HepG2 (cell line): Measurements from ENCODE around the gene P4HA3. TPM values are rescaled to one million over a fixed set of nuclear protein-coding genes. Genes with fewer than 3 reads are reported as not detected.

Source experiments
- ATAC-seq: fragments of 200-7000 bp; cut with Tn5 transposase; 3 replicates; pipeline ENCODE4 v1.9.1; 2020; ENCODE audit warnings: mild to moderate bottlenecking, moderate library complexity
- BruUV-seq: library from RNA; stranded (reverse); fragments of 400-500 nt; replicated peaks from 2 replicates; lab custom pipeline; 2021; lab: Mats Ljungman, UMichigan
- CTCF ChIA-PET: fragments of 300-600 bp; formaldehyde crosslinking; extraction: SDS; loops from one replicate; lab custom pipeline; 2021; ENCODE audit warnings: low total read pairs, inconsistent platforms, low intra/inter-chr PET ratio; lab: Yijun Ruan, JAX
- POLR2A ChIA-PET: fragments of 350-600 bp; sonication (Branson Sonifier 250); formaldehyde crosslinking; loops from one replicate; lab custom pipeline; 2020; ENCODE audit warnings: antibody characterized with exemption, inconsistent platforms; lab: Yijun Ruan, JAX
- DNase-seq: peaks from one replicate; pipeline ENCODE4 v3.0.0-alpha.2; 2015; ENCODE audit warnings: low spot score
- FAIRE-seq: peaks from 3 replicates; lab custom pipeline; 2011; peaks lifted over from hg19 to GRCh38; lab: Jason Lieb, UNC
- H2AFZ ChIP-seq: one replicate; pipeline ENCODE4 v1.6.1; 2011; ENCODE audit warnings: low read length, inconsistent platforms
- H3K27ac ChIP-seq: fragments of 300-600 bp; 3 replicates; pipeline ENCODE4 v1.8.0; 2011; ENCODE audit warnings: mixed run types, mild to moderate bottlenecking, mixed read lengths, low read length, inconsistent platforms; ENCODE audit not compliant: insufficient read depth; ENCODE audit errors: extremely low read length
- H3K27me3 ChIP-seq, 2 experiments: fragments of 200-600 bp in 1 of 2; 2 replicates in 1 of 2; 3 replicates in 1 of 2; pipeline versions ENCODE4 v1.6.0 to v1.8.0; 2011; ENCODE audit warnings: low read length in 2 of 2, mild to moderate bottlenecking in 2 of 2, moderate library complexity in 2 of 2, inconsistent platforms in 1 of 2; ENCODE audit not compliant: insufficient read depth in 2 of 2, control insufficient read depth in 1 of 2
- H3K36me3 ChIP-seq, 2 experiments: fragments of 200-600 bp in 1 of 2; replicated peaks in 1 of 2; 2 replicates in 1 of 2; 3 replicates in 1 of 2; pipeline versions ENCODE4 v1.5.1 to v1.8.0; 2011; ENCODE audit warnings: low read length in 2 of 2, inconsistent platforms in 1 of 2; ENCODE audit not compliant: insufficient read depth in 2 of 2, control insufficient read depth in 1 of 2
- H3K4me1 ChIP-seq: 2 replicates; pipeline ENCODE4 v1.5.1; 2012; ENCODE audit warnings: low read length, inconsistent platforms; ENCODE audit not compliant: insufficient read depth
- H3K4me2 ChIP-seq: 2 replicates; pipeline ENCODE4 v1.6.0; 2011; ENCODE audit warnings: low read depth, low read length, inconsistent platforms
- H3K4me3 ChIP-seq, 3 experiments: fragments of 200-600 bp in 1 of 3; sonication (generic), shearing (Covaris generic) in 1 of 3; replicated peaks in 1 of 3; 2 replicates each; pipeline ENCODE4 v1.5.1; 2011 to 2016; ENCODE audit warnings: low read length in 3 of 3, inconsistent platforms in 2 of 3, low read depth in 2 of 3, mild to moderate bottlenecking in 2 of 3, control low read depth in 1 of 3, mixed read lengths in 1 of 3; ENCODE audit not compliant: insufficient read depth in 1 of 3
- H3K79me2 ChIP-seq: one replicate; pipeline ENCODE4 v1.6.1; 2011; ENCODE audit warnings: low read length, inconsistent platforms; ENCODE audit not compliant: insufficient read depth
- H3K9ac ChIP-seq: 2 replicates; pipeline ENCODE4 v1.6.0; 2011; ENCODE audit warnings: mild to moderate bottlenecking, low read depth, low read length, inconsistent platforms; ENCODE audit not compliant: insufficient read depth
- H3K9me3 ChIP-seq: 2 replicates; pipeline ENCODE4 v1.5.1; 2012; ENCODE audit warnings: mild to moderate bottlenecking, low read length
- H4K20me1 ChIP-seq: 2 replicates; pipeline ENCODE4 v1.6.0; 2011; ENCODE audit warnings: inconsistent platforms, mild to moderate bottlenecking, low read length, moderate library complexity; ENCODE audit not compliant: insufficient read depth
- FOXC1 ChIP-seq: sonication (generic); formaldehyde crosslinking; IDR thresholded peaks from 2 replicates; pipeline ENCODE4 v1.8.0; 2022; ENCODE audit warnings: mild to moderate bottlenecking, missing genetic modification reagents, borderline replicate concordance
- HMG20B ChIP-seq: conservative IDR thresholded peaks from 2 replicates; pipeline ENCODE4 v1.6.1; 2016; ENCODE audit warnings: missing genetic modification reagents, missing compliant biosample characterization
- MAF1 ChIP-seq: sonication (generic); formaldehyde crosslinking; IDR thresholded peaks from 2 replicates; pipeline ENCODE4 v1.5.0; 2020; ENCODE audit warnings: missing genetic modification reagents, borderline replicate concordance
- MYPOP ChIP-seq: sonication (generic); formaldehyde crosslinking; IDR thresholded peaks from 2 replicates; pipeline ENCODE4 v1.8.1; 2023; ENCODE audit warnings: mild to moderate bottlenecking, moderate library complexity, missing genetic modification reagents
- PBX3 ChIP-seq: sonication (generic); formaldehyde crosslinking; IDR thresholded peaks from 2 replicates; pipeline ENCODE4 v1.8.1; 2023; ENCODE audit warnings: missing genetic modification reagents, inconsistent platforms, borderline replicate concordance
- SNRNP70 ChIP-seq: fragments of 200-400 bp; formaldehyde crosslinking; IDR thresholded peaks from 2 replicates; pipeline ENCODE4 v1.6.1; 2017; ENCODE audit warnings: mild to moderate bottlenecking, low read depth, low read length, moderate library complexity
- XRCC5 ChIP-seq: fragments of 200-400 bp; formaldehyde crosslinking; optimal IDR thresholded peaks from 2 replicates; pipeline ENCODE3; 2017; ENCODE audit warnings: mild to moderate bottlenecking, low read length
- ZNF501 ChIP-seq: sonication (generic); formaldehyde crosslinking; IDR thresholded peaks from 2 replicates; pipeline ENCODE4 v1.5.1; 2020; ENCODE audit warnings: mild to moderate bottlenecking, moderate library complexity, missing genetic modification reagents
- ZNF547 ChIP-seq: sonication (generic); formaldehyde crosslinking; IDR thresholded peaks from 2 replicates; pipeline ENCODE4 v1.5.1; 2020; ENCODE audit warnings: mild to moderate bottlenecking, missing genetic modification reagents
- WGBS: methylation state at CpG from one replicate; pipeline ENCODE4 v1.1.6; 2017; ENCODE audit warnings: low lambda C conversion rate; 5-methylcytosine and 5-hydroxymethylcytosine counted together
- in situ Hi-C: cut with HindIII; loops from 2 replicates; pipeline ENCODE4 v1.10.0; 2017; ENCODE audit warnings: low pct_unique_long_range_greater_than_20kb; ENCODE audit not compliant: extremely low pct_ligation_motif_present
- intact Hi-C: fragments of 100-400 bp; cut with micrococcal nuclease; formaldehyde crosslinking; loops from one replicate; pipeline ENCODE4 v1.10.0; 2022; ENCODE audit not compliant: unreplicated experiment
- polyA plus RNA-seq, 8 experiments: library from polyadenylated mRNA; depleted of rRNA in 3 of 8; stranded (reverse) in 7 of 8; unstranded in 1 of 8; fragments of >200 nt; fragmentation: Illumina TruSeq in 4 of 8; extraction: Trizol in 4 of 8; gene quantifications; 2 replicates each; pipeline versions ENCODE4 v1.2.1 to v1.2.3, GENCODE V29; 2011 to 2016; ENCODE audit warnings: low read depth in 4 of 8, missing spikeins in 1 of 8, mixed read lengths in 1 of 8; ENCODE audit not compliant: insufficient read depth in 1 of 8
- total RNA-seq, 5 experiments: library from RNA; depleted of rRNA; stranded (reverse); fragments of >200 nt; fragmentation: Illumina TruSeq; extraction: Trizol; gene quantifications; 2 replicates each; pipeline ENCODE4 v1.2.3, GENCODE V29; 2016; ENCODE audit warnings: low read depth in 1 of 5
- TF ChIP-seq, protein P1 (sequence below): sonication (generic); formaldehyde crosslinking; conservative IDR thresholded peaks from 2 replicates; pipeline ENCODE4 v1.4.0; 2020; ENCODE audit warnings: missing genetic modification reagents

Gene P4HA3
- total and polyA plus RNA-seq, 2 of the 13 experiments (the other 11 are each of a cell fraction or from before 2014, with no cell fraction given), result not detected

GRCh38 chr11:74345420-74345819 is 34.0 kb upstream of the P4HA3 start:
- Histone ChIP-seq H3K9ac (no peak overlapping the region), H3K4me1 (no peaks in the 10 kb centered on the region), H3K27me3 (no peaks in the 10 kb centered on the region), H2AFZ (no peak overlapping the region), H3K79me2 (no peaks in the 10 kb centered on the region), H4K20me1 (no peaks in the 10 kb centered on the region), H3K36me3 (no peaks in the 10 kb centered on the region), H3K27ac (no peak overlapping the region), H3K9me3 (no peaks in the 10 kb centered on the region), H3K4me3 (no peak overlapping the region), H3K4me2 (no peak overlapping the region)
- CTCF ChIA-PET, result no interaction called here
- POLR2A ChIA-PET, result no interaction called here
- in situ Hi-C loops (no loop called here), intact Hi-C loops (no loop called here)
- 32% methylated on average over 1 of the region's 1 CpG for WGBS
- DNase-seq, result no peak
- TF ChIP-seq SNRNP70 (no peak), MAF1 (CRISPR knock-in tag) (no peak), PBX3 (CRISPR knock-in tag) (no peak), XRCC5 (no peak), MYPOP (no peak), FOXC1 (CRISPR knock-in tag) (no peak), HMG20B (no peak), ZNF547 (CRISPR knock-in tag) (no peak), ZNF501 (no peak)
- TF ChIP-seq, protein P1, sequence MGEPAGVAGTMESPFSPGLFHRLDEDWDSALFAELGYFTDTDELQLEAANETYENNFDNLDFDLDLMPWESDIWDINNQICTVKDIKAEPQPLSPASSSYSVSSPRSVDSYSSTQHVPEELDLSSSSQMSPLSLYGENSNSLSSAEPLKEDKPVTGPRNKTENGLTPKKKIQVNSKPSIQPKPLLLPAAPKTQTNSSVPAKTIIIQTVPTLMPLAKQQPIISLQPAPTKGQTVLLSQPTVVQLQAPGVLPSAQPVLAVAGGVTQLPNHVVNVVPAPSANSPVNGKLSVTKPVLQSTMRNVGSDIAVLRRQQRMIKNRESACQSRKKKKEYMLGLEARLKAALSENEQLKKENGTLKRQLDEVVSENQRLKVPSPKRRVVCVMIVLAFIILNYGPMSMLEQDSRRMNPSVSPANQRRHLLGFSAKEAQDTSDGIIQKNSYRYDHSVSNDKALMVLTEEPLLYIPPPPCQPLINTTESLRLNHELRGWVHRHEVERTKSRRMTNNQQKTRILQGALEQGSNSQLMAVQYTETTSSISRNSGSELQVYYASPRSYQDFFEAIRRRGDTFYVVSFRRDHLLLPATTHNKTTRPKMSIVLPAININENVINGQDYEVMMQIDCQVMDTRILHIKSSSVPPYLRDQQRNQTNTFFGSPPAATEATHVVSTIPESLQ (CRISPR knock-in tag), result no peak
- no peak for FAIRE-seq
- BruUV-seq, result no TSS peak
- ATAC-seq, result no peak
